ENCODE measurements around the gene PAX2. TPM values are rescaled to one million over a fixed set of nuclear protein-coding genes. Genes with fewer than 3 reads are reported as not detected.

Gene PAX2
- total RNA-seq, 2 donors from 2014 or later, result 0.16 TPM; not detected in 1

DNA sequence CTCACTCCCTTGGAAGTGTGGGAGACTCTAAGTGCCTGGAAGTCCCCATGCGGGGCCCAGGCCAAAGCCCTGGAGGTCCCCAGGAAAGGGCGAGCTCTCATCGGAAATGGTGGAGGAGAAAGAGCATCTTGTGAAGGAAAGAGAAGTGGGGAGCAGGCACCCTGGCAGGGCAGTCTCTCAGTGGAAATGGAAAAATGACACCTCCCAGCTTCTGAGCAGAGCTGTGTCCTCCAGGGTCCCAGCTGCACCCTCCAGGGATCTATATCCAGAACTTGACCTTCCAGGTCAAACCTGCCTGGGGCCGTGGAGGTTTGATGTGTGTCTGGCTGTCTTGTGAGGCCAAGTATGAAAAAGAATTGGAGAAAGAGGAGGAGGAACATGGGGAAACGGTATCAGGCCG, 29.5 kb downstream of the PAX2 start:
- peaks cover 46% of the 10 kb centered on the region for H3K27me3 Mint-ChIP-seq
- H3K4me1 Mint-ChIP-seq, result no peaks in the 10 kb centered on the region
- no peak overlapping the region for H3K27ac Mint-ChIP-seq
- H3K4me3 Mint-ChIP-seq, result no peak overlapping the region
- ATAC-seq (replicated peaks), result no peak
- no peaks in the 10 kb centered on the region for H3K9me3 Mint-ChIP-seq
- no peaks in the 10 kb centered on the region for H3K36me3 Mint-ChIP-seq (ENCODE audit: low read depth)

DNA sequence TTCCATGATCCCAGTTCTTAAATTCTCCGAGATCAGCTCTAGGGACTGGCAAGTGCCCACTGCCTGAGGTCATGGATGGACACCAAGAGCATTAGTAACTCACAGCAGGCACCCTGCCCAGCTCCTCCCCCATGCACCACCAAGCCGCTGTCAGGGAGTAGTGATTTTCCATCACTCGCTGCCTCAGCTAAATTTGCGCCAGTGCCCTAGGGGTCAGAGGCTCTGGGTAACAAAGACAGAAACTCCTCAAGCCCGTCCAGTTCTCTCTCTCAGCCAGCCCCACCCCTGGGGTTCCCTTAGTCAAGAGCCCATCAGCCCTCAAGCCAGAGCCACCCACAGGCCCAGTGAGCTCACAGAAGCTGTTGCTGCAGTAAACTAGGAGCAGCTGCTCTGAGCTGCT, 30.0 kb downstream of the PAX2 start:
- Mint-ChIP-seq H3K27me3 (peaks cover 49% of the 10 kb centered on the region), H3K9me3 (no peaks in the 10 kb centered on the region), H3K4me1 (no peaks in the 10 kb centered on the region), H3K36me3 (ENCODE audit: low read depth) (no peaks in the 10 kb centered on the region), H3K27ac (no peak overlapping the region), H3K4me3 (no peak overlapping the region)
- ATAC-seq (replicated peaks), result no peak

DNA sequence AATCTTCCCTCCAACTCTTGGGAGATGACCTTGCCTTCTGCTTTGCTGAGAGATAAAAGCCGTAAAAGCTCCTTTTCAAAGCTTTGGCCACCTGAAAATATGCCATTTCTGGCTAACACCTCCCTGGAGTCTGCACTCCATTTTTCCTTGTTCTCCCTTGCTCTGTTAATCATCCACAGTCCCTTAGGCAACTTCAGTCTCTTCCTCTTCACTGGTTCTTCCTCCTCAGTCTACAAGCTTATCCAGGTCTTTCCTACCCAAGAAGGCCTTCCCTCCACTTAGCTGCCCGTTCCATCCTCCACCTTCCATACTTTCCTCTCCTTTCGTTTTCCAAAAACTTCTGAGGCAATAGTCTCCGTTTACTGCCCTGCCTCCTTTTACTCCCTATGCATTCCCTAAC, 30.5 kb downstream of the PAX2 start:
- Mint-ChIP-seq H3K4me1 (no peaks in the 10 kb centered on the region), H3K27ac (no peak overlapping the region), H3K27me3 (peaks cover 49% of the 10 kb centered on the region), H3K36me3 (ENCODE audit: low read depth) (no peaks in the 10 kb centered on the region), H3K4me3 (no peak overlapping the region), H3K9me3 (no peaks in the 10 kb centered on the region)
- ATAC-seq (replicated peaks), result no peak

DNA sequence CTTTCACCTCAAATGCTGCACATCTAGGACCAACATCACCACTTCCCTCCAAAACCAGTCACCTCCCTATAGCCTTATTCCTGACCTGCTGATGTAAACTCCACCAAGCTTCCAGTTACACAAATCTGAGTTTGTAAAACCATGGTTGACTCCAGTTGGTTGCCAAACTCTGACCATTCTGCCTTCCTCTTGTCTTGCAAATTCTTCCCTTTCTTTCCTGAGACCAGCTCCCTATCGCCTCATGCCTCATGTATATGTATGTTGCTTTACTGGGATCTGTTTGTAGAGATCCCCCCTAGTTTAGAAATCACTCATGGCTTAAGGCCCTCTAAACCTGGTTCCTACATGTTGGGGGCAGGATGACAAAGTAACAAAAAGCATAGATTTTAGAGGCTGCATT, 31.3 kb downstream of the PAX2 start:
- ATAC-seq (replicated peaks), result no peak
- no peak overlapping the region for H3K27ac Mint-ChIP-seq
- H3K9me3 Mint-ChIP-seq, result no peaks in the 10 kb centered on the region
- H3K4me1 Mint-ChIP-seq, result no peaks in the 10 kb centered on the region
- H3K36me3 Mint-ChIP-seq (ENCODE audit: low read depth), result no peaks in the 10 kb centered on the region
- no peak overlapping the region for H3K4me3 Mint-ChIP-seq
- peaks cover 49% of the 10 kb centered on the region for H3K27me3 Mint-ChIP-seq

DNA sequence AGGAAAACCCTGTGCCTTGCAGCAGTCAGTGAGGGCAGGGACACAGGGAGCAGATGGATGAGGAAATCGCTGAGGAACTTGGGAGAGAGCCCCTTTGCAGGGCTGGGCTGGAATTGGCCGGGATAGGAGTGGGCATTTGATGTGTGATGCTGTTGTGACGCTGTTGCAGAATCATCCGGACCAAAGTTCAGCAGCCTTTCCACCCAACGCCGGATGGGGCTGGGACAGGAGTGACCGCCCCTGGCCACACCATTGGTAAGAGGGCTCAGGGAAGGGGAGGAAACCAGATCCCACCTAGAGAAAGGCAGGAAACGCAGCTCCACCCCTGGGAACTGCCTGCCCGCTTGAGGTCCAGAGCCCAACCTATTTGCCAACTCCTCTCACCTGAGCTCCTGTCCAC, 33.9 kb downstream of the PAX2 start:
- Mint-ChIP-seq H3K9me3 (no peaks in the 10 kb centered on the region), H3K27ac (no peak overlapping the region), H3K4me3 (no peak overlapping the region), H3K36me3 (ENCODE audit: low read depth) (no peaks in the 10 kb centered on the region), H3K27me3 (peaks cover 43% of the 10 kb centered on the region), H3K4me1 (no peaks in the 10 kb centered on the region)
- ATAC-seq (replicated peaks), result no peak

DNA sequence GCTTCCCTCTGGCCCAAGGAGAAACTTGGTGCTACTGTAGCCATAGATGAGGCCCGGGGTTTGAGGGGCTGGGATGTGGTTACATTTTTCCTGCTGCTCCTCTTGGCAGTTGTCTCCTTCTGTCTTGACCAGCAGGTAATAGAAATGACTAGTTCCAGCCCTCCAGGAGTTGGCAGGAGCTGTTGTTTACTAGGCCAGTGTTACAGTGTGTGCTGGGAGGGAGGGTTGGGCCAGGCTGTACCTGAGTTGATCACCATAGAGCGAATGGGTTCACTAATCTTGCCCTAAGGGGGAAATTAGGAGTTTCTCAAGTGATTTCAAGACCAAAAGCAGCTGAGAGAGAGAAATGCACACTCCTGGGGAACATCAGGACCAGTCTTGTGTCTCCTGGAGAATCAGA, 34.9 kb downstream of the PAX2 start:
- Mint-ChIP-seq H3K36me3 (ENCODE audit: low read depth) (no peaks in the 10 kb centered on the region), H3K9me3 (no peaks in the 10 kb centered on the region), H3K27me3 (peaks cover 36% of the 10 kb centered on the region), H3K4me3 (no peak overlapping the region), H3K4me1 (no peaks in the 10 kb centered on the region), H3K27ac (no peak overlapping the region)
- ATAC-seq (replicated peaks), result no peak

DNA sequence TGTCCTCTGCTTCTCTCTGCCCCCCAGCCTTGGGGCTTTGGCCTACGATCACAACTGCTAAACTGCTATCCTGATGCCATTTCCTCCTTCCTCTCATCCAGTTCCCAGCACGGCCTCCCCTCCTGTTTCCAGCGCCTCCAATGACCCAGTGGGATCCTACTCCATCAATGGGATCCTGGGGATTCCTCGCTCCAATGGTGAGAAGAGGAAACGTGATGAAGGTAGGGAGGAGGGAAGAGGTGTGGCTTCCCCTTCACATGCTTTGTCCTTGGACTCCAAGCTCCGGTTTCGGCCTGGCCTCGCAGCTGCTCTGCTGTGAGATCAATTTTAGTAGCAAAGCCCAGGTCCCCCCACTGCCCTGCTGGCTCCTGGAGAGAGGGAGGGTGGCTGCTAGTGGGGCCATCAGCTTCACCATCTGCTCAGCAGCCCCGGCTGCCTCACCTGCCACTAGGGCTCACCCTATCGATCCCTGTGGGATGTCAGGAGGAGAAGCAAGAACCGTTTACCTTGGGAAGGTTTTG, 35.8 kb downstream of the PAX2 start:
- Mint-ChIP-seq H3K9me3 (no peaks in the 10 kb centered on the region), H3K27ac (no peak overlapping the region), H3K36me3 (ENCODE audit: low read depth) (no peaks in the 10 kb centered on the region), H3K27me3 (peaks cover 34% of the 10 kb centered on the region), H3K4me3 (no peak overlapping the region), H3K4me1 (no peaks in the 10 kb centered on the region)
- ATAC-seq (replicated peaks), result no peak

DNA sequence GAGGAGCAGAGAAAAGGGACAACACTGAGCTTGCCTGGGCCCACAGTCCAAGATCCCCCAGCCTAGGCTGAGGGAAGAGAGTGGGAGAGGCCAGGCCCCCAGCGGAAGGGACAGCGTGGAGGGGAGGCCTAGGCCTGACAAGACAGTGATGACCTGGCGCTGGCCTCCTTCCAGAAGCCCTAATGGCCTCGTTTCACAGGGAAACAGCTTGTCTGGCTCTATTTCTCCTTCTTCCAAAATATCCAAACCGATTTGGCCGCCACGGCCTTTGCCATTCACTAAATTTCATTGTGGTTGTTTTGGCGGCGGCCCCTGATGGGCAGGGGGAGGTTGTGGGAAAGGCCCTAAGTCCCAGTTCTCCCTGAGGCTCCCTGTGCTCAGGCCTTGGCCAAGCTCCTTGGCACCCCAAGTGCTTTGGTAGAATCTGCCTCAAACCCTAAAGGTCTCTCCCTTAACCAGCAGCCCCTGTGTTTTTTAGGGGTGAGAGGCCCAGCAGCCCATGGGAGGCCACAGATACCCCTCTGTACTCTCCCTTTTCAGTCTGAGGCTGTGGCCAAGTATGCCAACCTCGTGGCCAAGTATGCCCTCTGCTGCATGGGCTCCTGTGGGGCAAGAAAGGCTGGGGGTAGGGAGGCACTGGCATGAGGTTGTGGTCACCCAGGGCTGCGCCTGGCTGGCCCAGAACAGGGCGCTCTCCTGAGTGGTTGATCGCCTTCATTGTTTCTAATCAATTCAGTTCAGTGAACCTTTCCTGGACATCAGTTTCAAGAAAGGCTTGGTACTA, 37.3 kb downstream of the PAX2 start:
- no peak overlapping the region for H3K4me3 Mint-ChIP-seq
- H3K27ac Mint-ChIP-seq, result no peak overlapping the region
- no peak for ATAC-seq (replicated peaks)
- H3K4me1 Mint-ChIP-seq, result no peaks in the 10 kb centered on the region
- no peaks in the 10 kb centered on the region for H3K9me3 Mint-ChIP-seq
- H3K36me3 Mint-ChIP-seq (ENCODE audit: low read depth), result no peaks in the 10 kb centered on the region
- H3K27me3 Mint-ChIP-seq, result peaks cover 42% of the 10 kb centered on the region

DNA sequence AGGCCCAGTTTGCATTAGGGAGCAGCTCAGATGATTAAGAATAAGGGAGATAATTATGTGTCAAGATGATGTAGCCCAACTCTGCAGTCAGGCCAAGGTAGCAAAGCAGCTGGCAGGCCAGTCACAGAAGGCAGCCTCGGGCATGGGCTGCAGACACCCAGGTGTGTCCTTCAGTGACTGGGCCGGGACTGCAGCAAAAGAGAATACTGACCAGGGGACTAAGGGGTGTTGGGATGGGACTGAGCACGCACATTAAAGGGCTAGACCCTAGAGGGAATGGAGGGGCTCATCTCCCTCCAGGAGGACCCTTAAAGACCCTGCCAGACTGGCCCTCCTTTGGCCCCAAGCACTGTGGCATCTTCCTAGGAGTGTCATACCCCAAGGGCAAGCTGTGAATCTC, 38.7 kb downstream of the PAX2 start:
- ATAC-seq (replicated peaks), result no peak

DNA sequence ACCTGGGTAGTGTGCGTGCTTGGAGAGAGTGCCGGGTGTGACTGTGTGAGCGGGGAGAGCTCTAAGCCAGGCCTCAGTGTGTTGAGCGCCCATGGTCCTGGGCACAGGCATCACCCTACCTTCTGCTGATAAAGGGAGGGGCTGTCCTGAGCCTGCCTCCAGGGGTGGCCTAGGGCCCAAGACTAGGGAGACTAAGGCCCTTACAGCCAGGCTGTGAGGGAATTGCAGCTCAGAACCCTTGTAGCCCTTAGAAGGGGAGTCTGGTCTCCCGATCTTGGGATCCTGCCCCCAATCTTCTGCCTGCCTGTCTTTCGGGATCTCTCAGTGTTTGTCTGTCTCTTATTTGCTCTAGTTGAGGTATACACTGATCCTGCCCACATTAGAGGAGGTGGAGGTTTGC, 41.2 kb downstream of the PAX2 start:
- Mint-ChIP-seq H3K4me1 (no peaks in the 10 kb centered on the region), H3K9me3 (no peaks in the 10 kb centered on the region)
- ATAC-seq (replicated peaks), result no peak

More for the DNA sequence above, 38.7 kb downstream of the PAX2 start:
- Mint-ChIP-seq H3K4me3 (no peak overlapping the region), H3K27me3 (peaks cover 38% of the 10 kb centered on the region), H3K36me3 (ENCODE audit: low read depth) (no peaks in the 10 kb centered on the region), H3K9me3 (no peaks in the 10 kb centered on the region), H3K4me1 (no peaks in the 10 kb centered on the region), H3K27ac (no peak overlapping the region)

DNA sequence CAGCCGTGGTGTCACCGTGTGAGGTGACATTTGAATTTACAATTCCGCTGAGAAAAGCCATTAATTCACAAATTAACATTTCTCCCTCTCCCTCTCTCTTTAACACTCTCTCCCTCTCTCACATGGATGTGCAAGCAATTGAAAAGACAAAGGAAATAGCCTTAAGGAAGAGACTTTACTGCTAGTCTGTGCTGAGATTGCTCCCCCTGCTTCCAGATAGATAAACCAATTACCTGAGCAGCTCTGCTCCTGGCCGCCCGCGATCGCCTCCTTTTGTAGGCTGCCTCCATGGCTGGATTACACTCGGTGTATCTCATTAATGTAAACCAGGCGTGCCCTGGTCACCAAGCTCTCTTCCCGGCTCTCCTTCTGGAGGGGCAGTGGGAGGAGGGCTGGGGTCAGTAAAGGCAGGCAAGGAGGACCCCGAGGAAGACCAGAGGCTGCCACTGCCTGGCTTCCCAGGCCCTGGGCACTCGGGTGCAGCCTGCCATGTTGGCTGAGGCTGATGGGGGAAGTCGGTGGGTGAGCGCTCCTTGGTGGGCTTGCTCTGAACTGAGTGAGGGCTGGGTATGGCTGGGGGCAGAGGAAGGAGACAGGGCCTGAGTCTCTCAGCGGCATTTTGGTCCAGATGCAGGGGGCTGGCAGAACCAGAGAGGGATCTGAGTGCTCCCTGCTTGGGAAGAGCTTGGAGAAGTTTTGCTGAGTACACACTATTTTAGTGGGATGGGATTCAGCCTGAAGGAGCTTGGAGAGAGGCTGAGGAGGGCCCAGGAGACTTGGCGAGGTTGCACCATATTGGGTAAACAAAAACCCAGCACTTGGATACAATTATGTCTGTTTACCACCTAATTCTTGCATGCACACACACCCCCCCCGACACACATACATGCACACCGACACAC, 42.9 kb downstream of the PAX2 start:
- no peak overlapping the region for H3K27ac Mint-ChIP-seq
- no peak overlapping the region for H3K4me3 Mint-ChIP-seq
- no peaks in the 10 kb centered on the region for H3K36me3 Mint-ChIP-seq (ENCODE audit: low read depth)
- no peak for ATAC-seq (replicated peaks)
- no peaks in the 10 kb centered on the region for H3K4me1 Mint-ChIP-seq
- H3K9me3 Mint-ChIP-seq, result no peaks in the 10 kb centered on the region
- peaks cover 42% of the 10 kb centered on the region for H3K27me3 Mint-ChIP-seq

More for the DNA sequence above, 41.2 kb downstream of the PAX2 start:
- no peaks in the 10 kb centered on the region for H3K36me3 Mint-ChIP-seq (ENCODE audit: low read depth)
- H3K27ac Mint-ChIP-seq, result no peak overlapping the region
- no peak overlapping the region for H3K4me3 Mint-ChIP-seq
- H3K27me3 Mint-ChIP-seq, result peaks cover 43% of the 10 kb centered on the region

DNA sequence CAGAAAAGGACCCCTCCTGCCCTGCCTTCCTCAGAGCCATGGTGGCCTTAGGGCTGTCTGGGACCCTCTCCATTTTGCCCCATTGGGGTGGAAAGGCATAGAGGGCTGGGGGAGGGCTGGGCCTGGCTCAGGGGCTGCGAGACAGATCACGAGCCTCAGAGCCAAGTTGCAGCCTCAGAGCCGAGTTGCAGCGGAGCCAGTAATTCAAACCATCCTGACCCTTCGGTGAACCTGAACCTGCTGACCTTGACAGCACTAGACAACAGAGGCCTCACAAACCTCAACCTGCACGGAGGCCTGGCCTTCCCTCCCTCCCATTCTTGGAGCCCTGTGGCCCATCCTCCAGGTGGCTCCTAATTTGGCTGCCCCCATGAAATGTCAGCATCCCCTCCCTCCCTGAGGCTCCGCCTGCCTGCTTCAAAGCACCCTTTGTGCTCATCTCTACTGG, 45.4 kb downstream of the PAX2 start:
- H3K4me1 Mint-ChIP-seq, result no peaks in the 10 kb centered on the region
- H3K27me3 Mint-ChIP-seq, result peaks cover 57% of the 10 kb centered on the region

DNA sequence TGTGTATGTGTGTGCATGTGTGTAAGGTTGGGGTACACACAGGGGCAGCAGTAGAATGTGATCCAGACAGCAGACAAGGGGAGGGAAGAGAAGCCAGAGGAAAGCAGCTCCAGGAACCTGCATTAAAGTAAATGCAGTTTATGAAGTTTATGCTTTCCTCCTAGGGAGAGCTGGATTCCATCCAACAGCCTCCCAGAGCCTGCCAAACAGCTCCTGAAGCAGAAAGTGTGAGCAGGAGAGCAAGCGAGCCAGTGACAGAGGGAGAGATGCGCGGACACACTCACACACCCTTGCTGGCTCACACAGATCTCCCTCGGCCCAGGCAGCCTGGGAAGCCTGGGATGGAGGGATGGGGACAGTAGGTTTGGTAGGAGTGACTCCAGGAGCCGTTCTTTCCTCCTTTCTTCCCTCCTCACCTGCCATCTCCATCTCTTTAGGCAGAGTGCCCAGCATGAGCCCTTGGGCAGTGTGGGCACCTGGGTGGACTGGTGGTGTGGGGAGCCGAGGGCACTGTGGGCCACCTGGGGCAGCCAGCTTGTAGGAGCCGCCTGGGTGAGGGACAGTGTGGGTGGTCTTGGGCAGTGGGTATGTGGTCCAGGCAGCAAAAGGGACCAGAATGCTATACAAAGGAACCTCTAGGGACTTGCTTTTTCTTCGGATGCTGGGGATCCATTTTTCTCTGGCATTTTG, 46.1 kb downstream of the PAX2 start:
- no peaks in the 10 kb centered on the region for H3K4me1 Mint-ChIP-seq
- no peaks in the 10 kb centered on the region for H3K9me3 Mint-ChIP-seq

More for the DNA sequence above, 45.4 kb downstream of the PAX2 start:
- Mint-ChIP-seq H3K9me3 (no peaks in the 10 kb centered on the region), H3K36me3 (ENCODE audit: low read depth) (no peaks in the 10 kb centered on the region), H3K27ac (no peak overlapping the region), H3K4me3 (no peak overlapping the region)
- ATAC-seq (replicated peaks), result no peak

DNA sequence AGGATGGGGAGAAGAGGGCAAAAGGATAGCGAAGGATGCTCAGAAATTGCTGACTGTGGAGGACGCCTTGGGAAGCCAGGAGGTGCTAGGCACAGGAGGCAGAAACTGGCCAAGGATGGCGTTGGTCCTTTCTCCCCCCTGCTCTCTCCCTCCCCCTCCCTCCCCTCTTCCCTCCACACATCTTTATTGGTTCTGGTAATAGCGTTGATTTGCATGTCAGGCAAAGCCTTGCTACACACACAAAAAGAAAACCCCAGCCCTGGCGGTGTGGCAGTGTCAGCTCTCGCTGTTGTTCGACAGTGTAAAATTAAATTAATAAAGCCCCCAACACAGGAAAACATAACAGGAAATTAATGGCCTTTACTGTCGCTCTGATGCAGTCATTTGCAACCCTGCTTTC, 47.2 kb downstream of the PAX2 start:
- no peak for ATAC-seq (replicated peaks)
- H3K4me3 Mint-ChIP-seq, result no peak overlapping the region
- H3K36me3 Mint-ChIP-seq (ENCODE audit: low read depth), result no peaks in the 10 kb centered on the region
- peaks cover 56% of the 10 kb centered on the region for H3K27me3 Mint-ChIP-seq
- no peaks in the 10 kb centered on the region for H3K9me3 Mint-ChIP-seq
- H3K27ac Mint-ChIP-seq, result no peak overlapping the region
- H3K4me1 Mint-ChIP-seq, result no peaks in the 10 kb centered on the region

More for the DNA sequence above, 46.1 kb downstream of the PAX2 start:
- peaks cover 56% of the 10 kb centered on the region for H3K27me3 Mint-ChIP-seq
- H3K27ac Mint-ChIP-seq, result no peak overlapping the region
- no peak overlapping the region for H3K4me3 Mint-ChIP-seq
- H3K36me3 Mint-ChIP-seq (ENCODE audit: low read depth), result no peaks in the 10 kb centered on the region
- ATAC-seq (replicated peaks), result no peak

Measured in activated T-helper 17 cell treated with anti-CD3 and anti-CD28 coated beads, Interleukin-2, amount 50 U/mL, for 72 hours (primary cell).